ENCODE measurements around the gene POU3F1.

- TF ChIP-seq CTCF (IDR thresholded peaks at IDR 0.05) (no peak), POLR2A (IDR thresholded peaks at IDR 0.05) (no peak)
Observed at GRCh38 chr1:38092256-38092655, 45.7 kb upstream of the POU3F1 start.

Measured in esophagus squamous epithelium (tissue), 4 donors.